G401.6 (cell line): ENCODE measurements around the gene PSMC3IP.
"Not testable (repeated sequence)": the region's sequence is repeated elsewhere in the genome, so short reads cannot be mapped to it uniquely, and the experiment has no call there.

Experiments
- FAIRE-seq: peaks from 2 replicates; lab custom pipeline; 2012; peaks lifted over from hg19 to GRCh38; lab: Jason Lieb, UNC

Gene PSMC3IP

GRCh38 chr17:42577532-42578281, at the start of gene PSMC3IP:
TSS of gene PSMC3IP (minus strand) at chr17:42577729. CDS start at chr17:42577686, 43 bp downstream.
- peak; percentile 93 for FAIRE-seq

- no peak for FAIRE-seq
Observed at GRCh38 chr17:42623732-42624596, 46.4 kb upstream of the PSMC3IP start.

GRCh38 chr17:42623271-42623670, 45.7 kb upstream of the PSMC3IP start:
- no peak for FAIRE-seq

GRCh38 chr17:42621987-42622386, 44.5 kb upstream of the PSMC3IP start:
- not testable (repeated sequence) for FAIRE-seq

- FAIRE-seq, result no peak
Observed at GRCh38 chr17:42618442-42619150, 41.1 kb upstream of the PSMC3IP start.

GRCh38 chr17:42617956-42618431, 40.5 kb upstream of the PSMC3IP start:
- no peak for FAIRE-seq

- FAIRE-seq, result no peak
Observed at GRCh38 chr17:42613699-42614295, 36.3 kb upstream of the PSMC3IP start.

- FAIRE-seq, result no peak
Observed at GRCh38 chr17:42612013-42612412, 34.5 kb upstream of the PSMC3IP start.

- not testable (repeated sequence) for FAIRE-seq
Observed at GRCh38 chr17:42609814-42610801, 32.6 kb upstream of the PSMC3IP start.

- peak; percentile 96 for FAIRE-seq
Observed at GRCh38 chr17:42609182-42609813, 31.8 kb upstream of the PSMC3IP start, which contains the start of the genes RETREG3 and TUBG1. TSS of gene RETREG3 (minus strand) at chr17:42609374. CDS start at chr17:42609324, 50 bp downstream. TSS of gene TUBG1 (plus strand) at chr17:42609683. CDS start at chr17:42609738, 55 bp downstream.

- FAIRE-seq, result no peak
Observed at GRCh38 chr17:42608305-42609181, 31.0 kb upstream of the PSMC3IP start.

- no peak for FAIRE-seq
Observed at GRCh38 chr17:42607769-42608168, 30.2 kb upstream of the PSMC3IP start.

GRCh38 chr17:42603318-42603717, 25.8 kb upstream of the PSMC3IP start:
- FAIRE-seq, result no peak

GRCh38 chr17:42598905-42599304, 21.4 kb upstream of the PSMC3IP start:
- FAIRE-seq, result no peak

GRCh38 chr17:42596386-42596785, 18.9 kb upstream of the PSMC3IP start:
- no peak for FAIRE-seq

- no peak for FAIRE-seq
Observed at GRCh38 chr17:42591411-42591810, 13.9 kb upstream of the PSMC3IP start.

- no peak for FAIRE-seq
Observed at GRCh38 chr17:42590886-42591285, 13.4 kb upstream of the PSMC3IP start.

- no peak for FAIRE-seq
Observed at GRCh38 chr17:42586514-42587230, 9.1 kb upstream of the PSMC3IP start.
